Measurements from ENCODE around the gene SPOPL.

Gene SPOPL

GRCh38 chr2:138501425-138502254, at the start of gene SPOPL:
TSS of gene SPOPL (plus strand) at chr2:138501770. CDS start at chr2:138550217, 48,447 bp downstream.
- peak; percentile 92 for DNase-seq
- peak within 1 kb of the TSS; percentile 97 for H3K4me3 ChIP-seq (ENCODE audit: low read depth, low read length)
- H3K27ac ChIP-seq, result peak within 1 kb of the TSS; percentile 93
- H3K36me3 ChIP-seq, result no peaks in the 10 kb centered on the region
- TF ChIP-seq CTCF (IDR thresholded peaks at IDR 0.05; ENCODE audit: low read depth, low read length), result no peak; the same call in 1 of the 2 replicates
- H3K9me3 ChIP-seq (ENCODE audit: severe bottlenecking), result no peaks in the 10 kb centered on the region
- no peaks in the 10 kb centered on the region for H3K27me3 ChIP-seq (ENCODE audit: insufficient read depth, low read depth, severe bottlenecking)

- Histone ChIP-seq H3K27me3 (ENCODE audit: insufficient read depth, low read depth, severe bottlenecking) (no peaks in the 10 kb centered on the region), H3K36me3 (no peaks in the 10 kb centered on the region), H3K9me3 (ENCODE audit: severe bottlenecking) (no peaks in the 10 kb centered on the region), H3K4me3 (ENCODE audit: low read depth, low read length) (no peak overlapping the region), H3K27ac (no peak overlapping the region)
- no peak for TF ChIP-seq CTCF (IDR thresholded peaks at IDR 0.05; ENCODE audit: low read depth, low read length)
- DNase-seq, result no peak
Observed at GRCh38 chr2:138452324-138452723, 49.2 kb upstream of the SPOPL start.

- Histone ChIP-seq H3K27me3 (ENCODE audit: insufficient read depth, low read depth, severe bottlenecking) (no peaks in the 10 kb centered on the region), H3K36me3 (no peaks in the 10 kb centered on the region), H3K9me3 (ENCODE audit: severe bottlenecking) (no peaks in the 10 kb centered on the region), H3K4me3 (ENCODE audit: low read depth, low read length) (no peak overlapping the region), H3K27ac (no peak overlapping the region)
- TF ChIP-seq CTCF (IDR thresholded peaks at IDR 0.05; ENCODE audit: low read depth, low read length), result no peak
- no peak for DNase-seq
Observed at GRCh38 chr2:138453815-138454214, 47.8 kb upstream of the SPOPL start.

GRCh38 chr2:138454761-138455160, 46.8 kb upstream of the SPOPL start:
- Histone ChIP-seq H3K27ac (no peak overlapping the region), H3K9me3 (ENCODE audit: severe bottlenecking) (no peaks in the 10 kb centered on the region), H3K4me3 (ENCODE audit: low read depth, low read length) (no peak overlapping the region), H3K36me3 (no peaks in the 10 kb centered on the region), H3K27me3 (ENCODE audit: insufficient read depth, low read depth, severe bottlenecking) (no peaks in the 10 kb centered on the region)
- TF ChIP-seq CTCF (IDR thresholded peaks at IDR 0.05; ENCODE audit: low read depth, low read length), result no peak
- no peak for DNase-seq

GRCh38 chr2:138455275-138455674, 46.3 kb upstream of the SPOPL start:
- DNase-seq, result no peak
- Histone ChIP-seq H3K4me3 (ENCODE audit: low read depth, low read length) (no peak overlapping the region), H3K27me3 (ENCODE audit: insufficient read depth, low read depth, severe bottlenecking) (no peaks in the 10 kb centered on the region), H3K9me3 (ENCODE audit: severe bottlenecking) (no peaks in the 10 kb centered on the region), H3K27ac (no peak overlapping the region), H3K36me3 (no peaks in the 10 kb centered on the region)
- TF ChIP-seq CTCF (IDR thresholded peaks at IDR 0.05; ENCODE audit: low read depth, low read length), result no peak
